Endothelial cell of umbilical vein (primary cell): ENCODE data around the gene CLPTM1L. TPM values are rescaled to one million over a fixed set of nuclear protein-coding genes. Genes with fewer than 3 reads are reported as not detected.

Experiments used
- BruUV-seq: library from RNA; stranded (reverse); fragments of 400-500 nt; replicated peaks from 2 replicates; lab custom pipeline; 2021; lab: Mats Ljungman, UMichigan
- CTCF ChIA-PET: fragments of 300-600, 350-600 bp; sonication (Branson Sonifier 250); formaldehyde crosslinking; loops from one replicate; lab custom pipeline; 2021; ENCODE audit warnings: antibody characterized with exemption, inconsistent platforms; lab: Charles Lee
- POLR2A ChIA-PET: fragments of 300-600, 350-600 bp; sonication (Branson Sonifier 250); formaldehyde crosslinking; loops from one replicate; lab custom pipeline; 2021; ENCODE audit warnings: antibody characterized with exemption, inconsistent platforms; lab: Charles Lee
- DNase-seq: peaks from one replicate; pipeline ENCODE4 v3.0.0-alpha.2; 2011; ENCODE audit warnings: low read depth, low spot score
- FAIRE-seq: peaks from 2 replicates; lab custom pipeline; 2011; peaks lifted over from hg19 to GRCh38; lab: Jason Lieb, UNC
- H2AFZ ChIP-seq: 2 replicates; pipeline ENCODE4 v1.6.0; 2012; ENCODE audit warnings: low read depth, low read length, control low read depth, inconsistent platforms
- H3K27ac ChIP-seq: 2 replicates; pipeline ENCODE4 v1.5.1; 2011; ENCODE audit warnings: low read depth, mild to moderate bottlenecking, control low read depth, low read length, moderate library complexity; ENCODE audit not compliant: insufficient read depth
- H3K27me3 ChIP-seq, 2 experiments: 2 replicates each; pipeline versions ENCODE4 v1.6.0 to v1.6.1; 2011; ENCODE audit warnings: low read length in 2 of 2, mixed read lengths in 1 of 2; ENCODE audit not compliant: control insufficient read depth in 2 of 2, insufficient read depth in 2 of 2
- H3K36me3 ChIP-seq, 2 experiments: 2 replicates in 1 of 2; 3 replicates in 1 of 2; pipeline ENCODE4 v1.5.1; 2011; ENCODE audit warnings: low read length in 2 of 2, mild to moderate bottlenecking in 1 of 2, moderate library complexity in 1 of 2; ENCODE audit not compliant: control insufficient read depth in 2 of 2, insufficient read depth in 2 of 2; ENCODE audit errors: extremely low read depth in 1 of 2
- H3K4me1 ChIP-seq: 3 replicates; pipeline ENCODE4 v1.5.1; 2011; ENCODE audit warnings: mild to moderate bottlenecking, low read length; ENCODE audit not compliant: control insufficient read depth, insufficient read depth; ENCODE audit errors: extremely low read depth
- H3K4me2 ChIP-seq: 2 replicates; pipeline ENCODE4 v1.6.1; 2011; ENCODE audit warnings: low read length, control low read depth, mixed read lengths; ENCODE audit not compliant: insufficient read depth
- H3K4me3 ChIP-seq, 3 experiments: fragments of 200-600 bp in 1 of 3; sonication (generic), shearing (Covaris generic) in 1 of 3; replicated peaks in 1 of 3; 2 replicates each; pipeline ENCODE4 v1.5.1; 2011 to 2016; ENCODE audit warnings: control low read depth in 3 of 3, low read length in 3 of 3, mild to moderate bottlenecking in 2 of 3, inconsistent platforms in 1 of 3, low read depth in 1 of 3, moderate library complexity in 1 of 3; ENCODE audit not compliant: insufficient read depth in 1 of 3
- H3K79me2 ChIP-seq: 2 replicates; pipeline ENCODE4 v1.6.0; 2012; ENCODE audit warnings: low read length, inconsistent platforms; ENCODE audit not compliant: control insufficient read depth, insufficient read depth
- H3K9ac ChIP-seq: replicated peaks from 2 replicates; pipeline ENCODE3; 2011; ENCODE audit warnings: low read length, control low read depth; ENCODE audit not compliant: insufficient read depth; ENCODE audit errors: extremely low read depth
- H3K9me1 ChIP-seq: replicated peaks from 3 replicates; pipeline ENCODE4 v1.6.0; 2011; ENCODE audit warnings: mild to moderate bottlenecking, low read length; ENCODE audit not compliant: control insufficient read depth, insufficient read depth; ENCODE audit errors: extremely low read depth
- H3K9me3 ChIP-seq: replicated peaks from 2 replicates; pipeline ENCODE4 v1.5.1; 2012; ENCODE audit warnings: low read length, inconsistent platforms; ENCODE audit not compliant: control insufficient read depth, insufficient read depth
- H4K20me1 ChIP-seq: replicated peaks from 2 replicates; pipeline ENCODE3; 2011; ENCODE audit warnings: mild to moderate bottlenecking, low read length; ENCODE audit not compliant: control insufficient read depth, insufficient read depth; ENCODE audit errors: extremely low read depth
- EZH2 ChIP-seq: IDR thresholded peaks from 2 replicates; pipeline ENCODE4 v1.6.1; 2012; ENCODE audit warnings: borderline replicate concordance, low read depth, mild to moderate bottlenecking, moderate library complexity, low read length, inconsistent platforms; ENCODE audit not compliant: severe bottlenecking
- FOS ChIP-seq: IDR thresholded peaks from 2 replicates; pipeline ENCODE4 v1.6.1; 2011; ENCODE audit warnings: mild to moderate bottlenecking, low read length, moderate library complexity, borderline replicate concordance; ENCODE audit not compliant: insufficient read depth
- GATA2 ChIP-seq: IDR thresholded peaks from 2 replicates; pipeline ENCODE4 v1.7.0; 2011; ENCODE audit warnings: low read depth, mild to moderate bottlenecking, moderate library complexity, mixed read lengths, low read length; ENCODE audit not compliant: insufficient read length, insufficient read depth
- JUN ChIP-seq: IDR thresholded peaks from 2 replicates; pipeline ENCODE4 v1.6.1; 2011; ENCODE audit warnings: borderline replicate concordance, low read depth; ENCODE audit not compliant: insufficient read length, insufficient read depth
- MAX ChIP-seq: IDR thresholded peaks from 2 replicates; pipeline ENCODE4 v1.6.1; 2011; ENCODE audit not compliant: insufficient read depth, insufficient read length
- MYC ChIP-seq: IDR thresholded peaks from one replicate; pipeline ENCODE4 v1.6.1; 2011; ENCODE audit warnings: mild to moderate bottlenecking, low read depth, low read length
- POLR2A ChIP-seq: IDR thresholded peaks from 2 replicates; pipeline ENCODE4 v1.6.1; 2012; ENCODE audit warnings: low read depth, mild to moderate bottlenecking, control low read depth, low read length
- POLR2AphosphoS5 ChIP-seq: IDR thresholded peaks from 2 replicates; pipeline ENCODE4 v1.6.1; 2012; ENCODE audit warnings: low read depth, mild to moderate bottlenecking, control low read depth, low read length, moderate library complexity; ENCODE audit not compliant: insufficient read depth
- dilution Hi-C: fragments of 300-500 bp; cut with MboI; formaldehyde crosslinking; loops from one replicate; pipeline ENCODE4 v1.15.0; 2019; ENCODE audit warnings: low sequenced_read_pairs; ENCODE audit not compliant: extremely low pct_ligation_motif_present
- intact Hi-C: fragments of 100-400 bp; cut with micrococcal nuclease; formaldehyde crosslinking; loops from one replicate; pipeline ENCODE4 v1.10.0; 2022
- polyA plus RNA-seq, 4 experiments: library from polyadenylated mRNA; depleted of rRNA in 3 of 4; stranded (reverse) in 3 of 4; unstranded in 1 of 4; fragments of >200 nt; gene quantifications; 2 replicates each; pipeline versions ENCODE4 v1.2.1 to v1.2.3, GENCODE V29; 2011 to 2012; ENCODE audit warnings: missing spikeins in 1 of 4
- total RNA-seq: library from RNA; stranded (reverse); gene quantifications from 2 replicates; pipeline ENCODE4 v1.2.3, GENCODE V29; 2021
- TF ChIP-seq, protein P1 (sequence below), 2 donors: IDR thresholded peaks; 1 replicate in 1 of 2; 2 replicates in 1 of 2; pipeline ENCODE4 v1.5.1; 2011; ENCODE audit warnings: low read length in 2 of 2, mild to moderate bottlenecking in 2 of 2, moderate library complexity in 2 of 2, control low read depth in 1 of 2, inconsistent platforms in 1 of 2, low read depth in 1 of 2; ENCODE audit not compliant: insufficient read depth in 1 of 2; ENCODE audit errors: extremely low read depth in 1 of 2

Gene CLPTM1L
- total and polyA plus RNA-seq, 2 donors (not counting 3 experiments of a cell fraction or from before 2014, with no cell fraction given), result 116 to 191 TPM

- CTCF ChIA-PET, result no interaction called here
- peaks cover 0 to 13% of the 10 kb centered on the region in 2 experiments for H3K27me3 ChIP-seq
These were observed 49.3 kb downstream of the CLPTM1L start for GRCh38 chr5:1295650-1296037.

More at GRCh38 chr5:1295650-1296037, 49.3 kb downstream of the CLPTM1L start:
- Histone ChIP-seq H3K27ac (no peak overlapping the region), H2AFZ (no peak overlapping the region), H3K4me1 (no peaks in the 10 kb centered on the region), H4K20me1 (no peaks in the 10 kb centered on the region), H3K36me3 (no peaks in the 10 kb centered on the region), H3K9me1 (no peaks in the 10 kb centered on the region), H3K4me3 (no peak overlapping the region), H3K9me3 (no peaks in the 10 kb centered on the region), H3K4me2 (no peak overlapping the region), H3K9ac (no peak overlapping the region), H3K79me2 (no peaks in the 10 kb centered on the region)
- DNase-seq, result no peak
- intact Hi-C loops, result no loop called here
- no peak for FAIRE-seq
- dilution Hi-C loops, result no loop called here
- POLR2A ChIA-PET, result no interaction called here
- BruUV-seq, result no TSS peak
- TF ChIP-seq FOS, result no peak
- TF ChIP-seq, protein P1, sequence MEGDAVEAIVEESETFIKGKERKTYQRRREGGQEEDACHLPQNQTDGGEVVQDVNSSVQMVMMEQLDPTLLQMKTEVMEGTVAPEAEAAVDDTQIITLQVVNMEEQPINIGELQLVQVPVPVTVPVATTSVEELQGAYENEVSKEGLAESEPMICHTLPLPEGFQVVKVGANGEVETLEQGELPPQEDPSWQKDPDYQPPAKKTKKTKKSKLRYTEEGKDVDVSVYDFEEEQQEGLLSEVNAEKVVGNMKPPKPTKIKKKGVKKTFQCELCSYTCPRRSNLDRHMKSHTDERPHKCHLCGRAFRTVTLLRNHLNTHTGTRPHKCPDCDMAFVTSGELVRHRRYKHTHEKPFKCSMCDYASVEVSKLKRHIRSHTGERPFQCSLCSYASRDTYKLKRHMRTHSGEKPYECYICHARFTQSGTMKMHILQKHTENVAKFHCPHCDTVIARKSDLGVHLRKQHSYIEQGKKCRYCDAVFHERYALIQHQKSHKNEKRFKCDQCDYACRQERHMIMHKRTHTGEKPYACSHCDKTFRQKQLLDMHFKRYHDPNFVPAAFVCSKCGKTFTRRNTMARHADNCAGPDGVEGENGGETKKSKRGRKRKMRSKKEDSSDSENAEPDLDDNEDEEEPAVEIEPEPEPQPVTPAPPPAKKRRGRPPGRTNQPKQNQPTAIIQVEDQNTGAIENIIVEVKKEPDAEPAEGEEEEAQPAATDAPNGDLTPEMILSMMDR (IDR thresholded peaks at IDR 0.05; ENCODE audit: extremely low read depth in 1 of 2, insufficient read depth in 1 of 2, low read depth in 1 of 2, low read length in 2 of 2), result no peak
- no peak for TF ChIP-seq MYC
- TF ChIP-seq EZH2, result no peak
- no peak for TF ChIP-seq POLR2A
- TF ChIP-seq POLR2AphosphoS5, result no peak
- no peak for TF ChIP-seq JUN
- no peak for TF ChIP-seq GATA2
- no peak for TF ChIP-seq MAX
